Small intestine (tissue), 7 donors: ENCODE data around the gene CFAP53. TPM values are rescaled to one million over a fixed set of nuclear protein-coding genes. Genes with fewer than 3 reads are reported as not detected.
A peak's percentile ranks its signal among the peaks of the same experiment; 100 is the strongest.
"Not testable (repeated sequence)": the region's sequence is repeated elsewhere in the genome, so short reads cannot be mapped to it uniquely, and the experiment has no call there.

Source experiments
- DNase-seq, 2 donors: peaks; one replicate each; pipeline versions ENCODE4 v3.0.0 to v3.0.0-alpha.2; 2013
- FAIRE-seq: peaks from 2 replicates; lab custom pipeline; 2012; peaks lifted over from hg19 to GRCh38; lab: Jason Lieb, UNC
- H3K27ac ChIP-seq, 3 donors: one replicate each; pipeline ENCODE4 v1.5.1; 2013; ENCODE audit warnings: low read length in 2 of 3, mild to moderate bottlenecking in 2 of 3, control low read depth in 1 of 3, inconsistent platforms in 1 of 3, low read depth in 1 of 3, moderate library complexity in 1 of 3
- H3K27me3 ChIP-seq, 3 donors: one replicate each; pipeline ENCODE4 v1.6.1; 2013; ENCODE audit warnings: low read length in 3 of 3, inconsistent platforms in 1 of 3; ENCODE audit not compliant: control insufficient read depth in 3 of 3, insufficient read depth in 3 of 3
- H3K36me3 ChIP-seq, 3 donors: one replicate each; pipeline ENCODE4 v1.6.1; 2013; ENCODE audit warnings: low read length in 3 of 3, inconsistent platforms in 1 of 3, low read depth in 1 of 3, mild to moderate bottlenecking in 1 of 3, moderate library complexity in 1 of 3; ENCODE audit not compliant: control insufficient read depth in 3 of 3, insufficient read depth in 2 of 3
- H3K4me1 ChIP-seq, 3 donors: one replicate each; pipeline ENCODE4 v1.6.1; 2013; ENCODE audit warnings: low read length in 2 of 3, inconsistent platforms in 1 of 3, low read depth in 1 of 3, mild to moderate bottlenecking in 1 of 3, moderate library complexity in 1 of 3; ENCODE audit not compliant: control insufficient read depth in 3 of 3, insufficient read depth in 2 of 3
- H3K4me3 ChIP-seq, 3 donors: one replicate each; pipeline ENCODE4 v1.5.1; 2013; ENCODE audit warnings: low read length in 3 of 3, control low read depth in 1 of 3, inconsistent platforms in 1 of 3, low read depth in 1 of 3, mild to moderate bottlenecking in 1 of 3, moderate library complexity in 1 of 3
- H3K9me3 ChIP-seq, 2 donors: one replicate each; pipeline ENCODE4 v1.6.1; 2013; ENCODE audit warnings: low read depth in 1 of 2, low read length in 1 of 2; ENCODE audit not compliant: control insufficient read depth in 2 of 2, insufficient read depth in 1 of 2
- WGBS, 3 donors: extraction: QIAGEN DNeasy Blood & Tissue Kit; methylation state at CpG; one replicate each; pipeline ENCODE4 v1.1.7; 2013; 5-methylcytosine and 5-hydroxymethylcytosine counted together
- polyA plus RNA-seq, 4 donors: library from polyadenylated mRNA; stranded (reverse) in 3 of 4; unstranded in 1 of 4; fragments of 200-250 nt in 3 of 4; fragments of 120-200 nt in 1 of 4; gene quantifications; one replicate each; pipeline versions ENCODE4 v1.2.1 to v1.2.3, GENCODE V29; 2013
- donor health status: healthy with polysubstance abuse.
- donor health status: control.
- donor health status: control.
- donor health status: Bipolar disorder and iron deficiency.
- donor health status: healthy.

Gene CFAP53
- polyA plus RNA-seq, 4 donors: 0.28 to 0.80 (median 0.67) TPM; not detected in 1

DNA sequence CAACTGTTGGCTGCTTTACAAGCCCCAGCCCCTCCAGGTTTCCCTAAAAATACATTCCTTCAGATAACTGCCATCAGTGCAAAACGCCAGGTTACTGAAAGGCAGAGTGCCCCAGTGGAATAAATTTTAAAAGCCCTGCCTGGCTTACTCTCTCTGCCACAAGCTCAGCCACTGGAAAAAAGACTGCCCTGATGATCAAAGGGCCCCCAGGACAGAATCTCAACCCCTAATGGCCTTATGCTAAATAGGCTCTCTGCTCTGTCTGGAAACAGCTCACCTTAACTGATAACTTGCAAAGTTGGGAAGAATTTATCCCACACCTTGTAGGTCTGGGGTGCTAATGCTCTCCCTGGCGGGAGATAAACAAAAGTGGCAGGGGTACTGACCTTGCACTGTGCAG lies 33.9 kb downstream of the CFAP53 start:
- FAIRE-seq: no peak
- no peak for DNase-seq
- Histone ChIP-seq H3K9me3 (peaks cover 0 to 2% of the 10 kb centered on the region in 2 donors), H3K4me3 (no peak overlapping the region), H3K36me3 (no peaks in the 10 kb centered on the region), H3K27me3 (no peaks in the 10 kb centered on the region), H3K27ac (no peak overlapping the region), H3K4me1 (no peaks in the 10 kb centered on the region)
- WGBS, 3 donors: 64 to 82% (median 65%) methylated on average over 2 of the region's 2 CpGs

DNA sequence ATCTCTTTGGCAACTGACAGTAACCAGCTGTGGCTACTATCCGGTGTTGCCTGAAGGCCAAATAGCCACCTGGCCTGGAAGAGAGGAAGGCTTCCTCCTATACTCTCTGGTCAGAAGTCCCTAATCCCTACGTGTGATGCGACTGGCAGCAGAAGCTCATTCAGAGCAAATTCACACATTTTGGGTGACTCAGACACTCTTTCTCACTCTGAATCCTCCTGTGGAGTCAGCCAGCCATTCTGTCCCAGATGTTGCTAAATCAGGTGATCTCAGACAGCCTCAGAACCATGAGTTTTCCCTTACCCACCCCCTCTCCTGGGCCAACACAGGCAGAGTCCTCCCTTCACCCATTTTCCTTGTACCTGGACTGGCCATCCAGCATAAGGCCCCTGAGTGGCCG lies 34.7 kb downstream of the CFAP53 start:
- peaks cover 0 to 5% of the 10 kb centered on the region in 2 donors for H3K9me3 ChIP-seq
- DNase-seq (no peak), FAIRE-seq (no peak)
- no peak overlapping the region for H3K4me3 ChIP-seq
- 52 to 64% (median 53%) methylated on average over 4 of the region's 4 CpGs for WGBS, 3 donors
- no peak overlapping the region for H3K27ac ChIP-seq
- H3K4me1 ChIP-seq: no peaks in the 10 kb centered on the region
- H3K27me3 ChIP-seq: no peaks in the 10 kb centered on the region
- H3K36me3 ChIP-seq: no peaks in the 10 kb centered on the region

DNA sequence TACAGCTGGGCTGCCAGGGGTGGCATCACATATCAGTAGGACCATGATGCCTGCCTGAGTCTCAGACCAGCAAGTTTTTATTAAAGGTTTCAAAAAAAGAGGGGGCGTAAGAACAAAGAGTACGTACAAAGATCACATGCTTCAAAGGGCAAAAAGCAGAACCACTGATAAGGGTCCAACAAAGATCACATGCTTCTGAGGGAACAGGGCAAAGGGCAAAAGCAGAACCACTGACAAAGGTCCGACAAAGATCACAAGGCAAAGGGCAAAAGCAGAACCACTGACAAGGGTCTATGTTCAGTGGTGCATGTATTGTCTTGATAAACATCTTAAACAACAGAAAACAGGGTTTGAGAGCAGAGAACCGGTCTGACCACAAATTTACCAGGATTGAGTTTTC lies 46.0 kb downstream of the CFAP53 start:
- not testable (repeated sequence) for H3K4me1 ChIP-seq, H3K36me3 ChIP-seq, H3K27ac ChIP-seq, FAIRE-seq, H3K27me3 ChIP-seq, H3K4me3 ChIP-seq, DNase-seq
- 58 to 79% (median 62%) methylated on average over 4 of the region's 4 CpGs for WGBS, 3 donors
- peaks cover 0 to 30% of the 10 kb centered on the region in 2 donors for H3K9me3 ChIP-seq

GRCh38 chr18:50218432-50219197 lies 47.7 kb downstream of the CFAP53 start:
- no peaks in the 10 kb centered on the region for H3K27me3 ChIP-seq
- DNase-seq (peak; percentile 35 to 59), FAIRE-seq (no peak)
- H3K27ac ChIP-seq: no peak overlapping the region
- no peak overlapping the region for H3K4me3 ChIP-seq
- no peaks in the 10 kb centered on the region for H3K4me1 ChIP-seq
- WGBS, 3 donors: 38 to 54% (median 45%) methylated on average over 7 of the region's 7 CpGs
- peaks cover 0 to 30% of the 10 kb centered on the region in 2 donors for H3K9me3 ChIP-seq
- no peaks in the 10 kb centered on the region for H3K36me3 ChIP-seq

DNA sequence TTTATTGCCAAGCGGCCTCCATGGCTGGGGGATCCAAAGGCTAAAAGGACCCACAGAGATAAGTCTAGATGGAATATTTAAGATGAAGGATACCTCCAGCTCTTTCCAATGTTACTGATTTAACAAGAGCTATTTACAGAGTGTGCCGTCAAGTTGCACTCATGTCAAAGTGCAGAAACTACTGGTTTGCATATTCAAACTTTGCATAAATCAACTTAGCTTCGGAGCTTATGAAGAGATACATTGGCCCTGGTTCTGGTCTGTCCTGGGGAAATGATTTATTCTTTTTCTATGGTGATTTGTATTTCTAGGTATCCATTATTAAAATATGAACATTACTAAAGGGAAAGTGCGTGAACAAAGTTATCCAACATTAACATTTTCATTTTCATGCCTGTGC lies 57.0 kb downstream of the CFAP53 start:
- FAIRE-seq: no peak
- WGBS, 3 donors: 87 to 91% (median 91%) methylated on average over 4 of the region's 4 CpGs
- no peaks in the 10 kb centered on the region for H3K36me3 ChIP-seq

GRCh38 chr18:50207722-50208121 lies 58.6 kb downstream of the CFAP53 start:
- DNase-seq: no peak
- Histone ChIP-seq H3K27me3 (peaks cover 0 to 11% (median 7%) of the 10 kb centered on the region in 3 donors), H3K36me3 (no peaks in the 10 kb centered on the region), H3K4me1 (no peaks in the 10 kb centered on the region), H3K27ac (no peak overlapping the region), H3K4me3 (no peak overlapping the region), H3K9me3 (no peaks in the 10 kb centered on the region)
- 9 to 29% (median 14%) methylated on average over 1 of the region's 1 CpG for WGBS, 3 donors
- no peak for FAIRE-seq

More for the DNA sequence above, 57.0 kb downstream of the CFAP53 start:
- Histone ChIP-seq H3K4me3 (no peak overlapping the region), H3K27ac (no peak overlapping the region), H3K9me3 (no peaks in the 10 kb centered on the region), H3K4me1 (no peaks in the 10 kb centered on the region), H3K27me3 (peaks cover 0 to 5% (median 0%) of the 10 kb centered on the region in 3 donors)
- no peak for DNase-seq

DNA sequence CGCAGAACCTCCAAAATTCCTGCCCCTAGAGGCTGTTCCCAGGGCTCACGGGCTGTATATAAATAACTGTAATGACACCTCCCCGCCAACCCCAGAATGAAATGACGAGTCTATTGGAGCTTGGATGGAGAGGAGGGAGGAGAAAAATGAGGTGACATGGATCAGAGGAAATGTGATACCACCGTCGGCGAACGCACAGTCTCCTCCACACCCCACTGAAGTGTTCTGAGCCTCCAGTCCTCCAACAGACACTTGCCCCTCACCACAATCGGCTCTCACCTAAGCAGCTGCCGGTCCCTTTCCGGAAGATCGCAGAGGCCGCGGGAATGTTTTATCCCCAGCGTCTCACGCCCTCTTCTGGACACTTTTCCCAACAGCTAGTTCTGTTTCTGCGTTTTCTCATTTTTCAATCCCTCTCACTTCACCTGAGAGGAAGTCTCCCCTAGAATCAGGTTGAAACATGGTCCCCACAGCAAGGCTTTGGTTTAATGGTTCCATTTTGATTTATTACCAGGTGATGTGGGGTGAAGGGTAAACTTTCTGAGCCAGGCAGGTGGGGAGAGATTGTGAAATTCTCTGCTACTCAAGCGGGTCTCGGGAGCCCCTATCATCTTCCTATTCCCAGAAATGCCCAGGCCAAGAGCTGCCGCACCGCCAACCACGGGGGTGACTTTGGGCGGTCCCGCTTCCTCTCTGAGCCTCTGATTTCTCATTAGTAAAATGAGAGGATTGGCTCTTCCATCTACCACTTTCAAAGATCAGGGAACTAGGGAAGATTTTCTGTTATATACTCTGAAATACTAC lies 62.3 kb downstream of the CFAP53 start:
- FAIRE-seq (no peak), DNase-seq (peak; percentile 73 to 79)
- peaks cover 0 to 9% (median 8%) of the 10 kb centered on the region in 3 donors for H3K27me3 ChIP-seq
- no peak overlapping the region for H3K27ac ChIP-seq
- no peaks in the 10 kb centered on the region for H3K36me3 ChIP-seq
- 24 to 27% (median 26%) methylated on average over 24 of the region's 24 CpGs for WGBS, 3 donors
- H3K9me3 ChIP-seq: peaks cover 0 to 8% of the 10 kb centered on the region in 2 donors
- no peaks in the 10 kb centered on the region for H3K4me1 ChIP-seq
- no peak overlapping the region for H3K4me3 ChIP-seq

GRCh38 chr18:50201476-50202018 lies 64.7 kb downstream of the CFAP53 start:
- DNase-seq (no peak), FAIRE-seq (no peak)
- H3K9me3 ChIP-seq: peaks cover 0 to 8% of the 10 kb centered on the region in 2 donors
- H3K27me3 ChIP-seq: peaks cover 0 to 11% (median 9%) of the 10 kb centered on the region in 3 donors
- no peak overlapping the region for H3K27ac ChIP-seq
- no peaks in the 10 kb centered on the region for H3K4me1 ChIP-seq
- WGBS, 3 donors: 63 to 93% (median 89%) methylated on average over 1 of the region's 1 CpG
- H3K4me3 ChIP-seq: no peak overlapping the region
- no peaks in the 10 kb centered on the region for H3K36me3 ChIP-seq
